Measurements from ENCODE around the gene NAV2. TPM values are rescaled to one million over a fixed set of nuclear protein-coding genes. Genes with fewer than 3 reads are reported as not detected.

Gene NAV2
- total and polyA plus RNA-seq, 2 donors from 2014 or later: 5.9 to 37.7 TPM

- H3K27ac ChIP-seq (ENCODE audit: low read depth in 2 of 2, low read length in 2 of 2): no peak overlapping the region
- peaks cover 0 to 17% (median 3%) of the 10 kb centered on the region in 3 donors for H3K36me3 ChIP-seq (ENCODE audit: control insufficient read depth in 2 of 3, insufficient read depth in 3 of 3, low read length in 3 of 3)
- no peaks in the 10 kb centered on the region for H3K9me3 ChIP-seq (ENCODE audit: control insufficient read depth in 2 of 3, insufficient read depth in 1 of 3, low read length in 3 of 3)
- peaks cover 0 to 8% (median 0%) of the 10 kb centered on the region in 3 donors for H3K4me1 ChIP-seq (ENCODE audit: control insufficient read depth in 2 of 3, insufficient read depth in 2 of 3, low read depth in 1 of 3, low read length in 3 of 3)
- no peaks in the 10 kb centered on the region for H3K27me3 ChIP-seq (ENCODE audit: control insufficient read depth, insufficient read depth, low read length)
- no peak for FAIRE-seq
- H3K4me3 ChIP-seq (ENCODE audit: low read length in 3 of 3): no peak overlapping the region
- DNase-seq: no peak
- H3K9ac ChIP-seq (ENCODE audit: low read length in 3 of 3): no peak overlapping the region
- intact Hi-C loops (cut with DNase I): no loop called here
- no peak for TF ChIP-seq CTCF (IDR thresholded peaks at IDR 0.05; ENCODE audit: borderline replicate concordance, extremely low read depth, insufficient read depth)
Observed at GRCh38 chr11:20050048-20050447, 337.4 kb downstream of the NAV2 start.

GRCh38 chr11:20050551-20051333 lies 338.1 kb downstream of the NAV2 start:
- peaks cover 0 to 23% (median 1%) of the 10 kb centered on the region in 3 donors for H3K36me3 ChIP-seq (ENCODE audit: control insufficient read depth in 2 of 3, insufficient read depth in 3 of 3, low read length in 3 of 3)
- H3K4me1 ChIP-seq (ENCODE audit: control insufficient read depth in 2 of 3, insufficient read depth in 2 of 3, low read depth in 1 of 3, low read length in 3 of 3): peaks cover 0 to 7% (median 0%) of the 10 kb centered on the region in 3 donors
- no peaks in the 10 kb centered on the region for H3K9me3 ChIP-seq (ENCODE audit: control insufficient read depth in 2 of 3, insufficient read depth in 1 of 3, low read length in 3 of 3)
- no peak overlapping the region for H3K9ac ChIP-seq (ENCODE audit: low read length in 3 of 3)
- FAIRE-seq (no peak), DNase-seq (no peak)
- H3K27me3 ChIP-seq (ENCODE audit: control insufficient read depth, insufficient read depth, low read length): no peaks in the 10 kb centered on the region
- intact Hi-C loops (cut with DNase I): no loop called here
- peak overlapping the region in 1 of 2 donors; percentile 5 for H3K27ac ChIP-seq (ENCODE audit: low read depth in 2 of 2, low read length in 2 of 2)
- H3K4me3 ChIP-seq (ENCODE audit: low read length in 3 of 3): no peak overlapping the region
- no peak for TF ChIP-seq CTCF (IDR thresholded peaks at IDR 0.05; ENCODE audit: borderline replicate concordance, extremely low read depth, insufficient read depth)

- intact Hi-C loops (cut with DNase I): no loop called here
- peaks cover 0 to 7% (median 0%) of the 10 kb centered on the region in 3 donors for H3K4me1 ChIP-seq (ENCODE audit: control insufficient read depth in 2 of 3, insufficient read depth in 2 of 3, low read depth in 1 of 3, low read length in 3 of 3)
- no peak overlapping the region for H3K4me3 ChIP-seq (ENCODE audit: low read length in 3 of 3)
- TF ChIP-seq CTCF (IDR thresholded peaks at IDR 0.05; ENCODE audit: borderline replicate concordance, extremely low read depth, insufficient read depth): no peak
- no peak for DNase-seq
- peaks cover 2 to 29% (median 2%) of the 10 kb centered on the region in 3 donors for H3K36me3 ChIP-seq (ENCODE audit: control insufficient read depth in 2 of 3, insufficient read depth in 3 of 3, low read length in 3 of 3)
- H3K9ac ChIP-seq (ENCODE audit: low read length in 3 of 3): no peak overlapping the region
- no peak for FAIRE-seq
- H3K9me3 ChIP-seq (ENCODE audit: control insufficient read depth in 2 of 3, insufficient read depth in 1 of 3, low read length in 3 of 3): no peaks in the 10 kb centered on the region
- H3K27me3 ChIP-seq (ENCODE audit: control insufficient read depth, insufficient read depth, low read length): no peaks in the 10 kb centered on the region
- no peak overlapping the region for H3K27ac ChIP-seq (ENCODE audit: low read depth in 2 of 2, low read length in 2 of 2)
Observed at GRCh38 chr11:20051469-20052399, 339.1 kb downstream of the NAV2 start.

Data from kidney (tissue), 14 donors.